HepG2 (cell line): ENCODE results near the gene QSOX2. TPM values are rescaled to one million over a fixed set of nuclear protein-coding genes. Genes with fewer than 3 reads are reported as not detected.

ENCODE experiments used
- ATAC-seq: fragments of 200-7000 bp; cut with Tn5 transposase; 3 replicates; pipeline ENCODE4 v1.9.1; 2020; ENCODE audit warnings: mild to moderate bottlenecking, moderate library complexity
- BruUV-seq: library from RNA; stranded (reverse); fragments of 400-500 nt; replicated peaks from 2 replicates; lab custom pipeline; 2021; lab: Mats Ljungman, UMichigan
- CTCF ChIA-PET: fragments of 300-600 bp; formaldehyde crosslinking; extraction: SDS; loops from one replicate; lab custom pipeline; 2021; ENCODE audit warnings: low total read pairs, inconsistent platforms, low intra/inter-chr PET ratio; lab: Yijun Ruan, JAX
- POLR2A ChIA-PET: fragments of 350-600 bp; sonication (Branson Sonifier 250); formaldehyde crosslinking; loops from one replicate; lab custom pipeline; 2020; ENCODE audit warnings: antibody characterized with exemption, inconsistent platforms; lab: Yijun Ruan, JAX
- DNase-seq: peaks from one replicate; pipeline ENCODE4 v3.0.0-alpha.2; 2015; ENCODE audit warnings: low spot score
- FAIRE-seq: peaks from 3 replicates; lab custom pipeline; 2011; peaks lifted over from hg19 to GRCh38; lab: Jason Lieb, UNC
- H2AFZ ChIP-seq: one replicate; pipeline ENCODE4 v1.6.1; 2011; ENCODE audit warnings: low read length, inconsistent platforms
- H3K27ac ChIP-seq: fragments of 300-600 bp; 3 replicates; pipeline ENCODE4 v1.8.0; 2011; ENCODE audit warnings: mixed run types, mild to moderate bottlenecking, mixed read lengths, low read length, inconsistent platforms; ENCODE audit not compliant: insufficient read depth; ENCODE audit errors: extremely low read length
- H3K27me3 ChIP-seq, 2 experiments: fragments of 200-600 bp in 1 of 2; 2 replicates in 1 of 2; 3 replicates in 1 of 2; pipeline versions ENCODE4 v1.6.0 to v1.8.0; 2011; ENCODE audit warnings: low read length in 2 of 2, mild to moderate bottlenecking in 2 of 2, moderate library complexity in 2 of 2, inconsistent platforms in 1 of 2; ENCODE audit not compliant: insufficient read depth in 2 of 2, control insufficient read depth in 1 of 2
- H3K36me3 ChIP-seq, 2 experiments: fragments of 200-600 bp in 1 of 2; replicated peaks in 1 of 2; 2 replicates in 1 of 2; 3 replicates in 1 of 2; pipeline versions ENCODE4 v1.5.1 to v1.8.0; 2011; ENCODE audit warnings: low read length in 2 of 2, inconsistent platforms in 1 of 2; ENCODE audit not compliant: insufficient read depth in 2 of 2, control insufficient read depth in 1 of 2
- H3K4me1 ChIP-seq: 2 replicates; pipeline ENCODE4 v1.5.1; 2012; ENCODE audit warnings: low read length, inconsistent platforms; ENCODE audit not compliant: insufficient read depth
- H3K4me2 ChIP-seq: 2 replicates; pipeline ENCODE4 v1.6.0; 2011; ENCODE audit warnings: low read depth, low read length, inconsistent platforms
- H3K4me3 ChIP-seq, 3 experiments: fragments of 200-600 bp in 1 of 3; sonication (generic), shearing (Covaris generic) in 1 of 3; replicated peaks in 1 of 3; 2 replicates each; pipeline ENCODE4 v1.5.1; 2011 to 2016; ENCODE audit warnings: low read length in 3 of 3, inconsistent platforms in 2 of 3, low read depth in 2 of 3, mild to moderate bottlenecking in 2 of 3, control low read depth in 1 of 3, mixed read lengths in 1 of 3; ENCODE audit not compliant: insufficient read depth in 1 of 3
- H3K79me2 ChIP-seq: one replicate; pipeline ENCODE4 v1.6.1; 2011; ENCODE audit warnings: low read length, inconsistent platforms; ENCODE audit not compliant: insufficient read depth
- H3K9ac ChIP-seq: 2 replicates; pipeline ENCODE4 v1.6.0; 2011; ENCODE audit warnings: mild to moderate bottlenecking, low read depth, low read length, inconsistent platforms; ENCODE audit not compliant: insufficient read depth
- H3K9me3 ChIP-seq: 2 replicates; pipeline ENCODE4 v1.5.1; 2012; ENCODE audit warnings: mild to moderate bottlenecking, low read length
- H4K20me1 ChIP-seq: 2 replicates; pipeline ENCODE4 v1.6.0; 2011; ENCODE audit warnings: inconsistent platforms, mild to moderate bottlenecking, low read length, moderate library complexity; ENCODE audit not compliant: insufficient read depth
- ATF1 ChIP-seq: IDR thresholded peaks from 2 replicates; pipeline ENCODE4 v1.6.1; 2016; ENCODE audit warnings: mild to moderate bottlenecking, control low read depth
- EHMT2 ChIP-seq: fragments of 200-600 bp; sonication (generic); IDR thresholded peaks from 2 replicates; pipeline ENCODE4 v1.7.0; 2017; ENCODE audit warnings: antibody characterized with exemption, low read depth, low read length, borderline replicate concordance
- JUNB ChIP-seq: sonication (generic); formaldehyde crosslinking; IDR thresholded peaks from 2 replicates; pipeline ENCODE4 v1.8.0; 2022; ENCODE audit warnings: missing genetic modification reagents, mild to moderate bottlenecking, borderline replicate concordance
- KLF16 ChIP-seq, 2 experiments: sonication (generic) in 1 of 2; formaldehyde crosslinking in 1 of 2; IDR thresholded peaks; 2 replicates each; pipeline versions ENCODE4 v1.6.1 to v1.8.0; 2016 to 2023; ENCODE audit warnings: missing genetic modification reagents in 2 of 2, missing compliant biosample characterization in 1 of 2
- RCOR2 ChIP-seq: IDR thresholded peaks from 2 replicates; pipeline ENCODE4 v1.6.1; 2016; ENCODE audit warnings: missing biosample characterization, missing genetic modification reagents
- STAG1 ChIP-seq: sonication (generic); formaldehyde crosslinking; IDR thresholded peaks from 2 replicates; pipeline ENCODE4 v1.4.0; 2020; ENCODE audit warnings: missing genetic modification reagents
- WGBS: methylation state at CpG from one replicate; pipeline ENCODE4 v1.1.6; 2017; ENCODE audit warnings: low lambda C conversion rate; 5-methylcytosine and 5-hydroxymethylcytosine counted together
- in situ Hi-C: cut with HindIII; loops from 2 replicates; pipeline ENCODE4 v1.10.0; 2017; ENCODE audit warnings: low pct_unique_long_range_greater_than_20kb; ENCODE audit not compliant: extremely low pct_ligation_motif_present
- intact Hi-C: fragments of 100-400 bp; cut with micrococcal nuclease; formaldehyde crosslinking; loops from one replicate; pipeline ENCODE4 v1.10.0; 2022; ENCODE audit not compliant: unreplicated experiment
- polyA plus RNA-seq, 8 experiments: library from polyadenylated mRNA; depleted of rRNA in 3 of 8; stranded (reverse) in 7 of 8; unstranded in 1 of 8; fragments of >200 nt; fragmentation: Illumina TruSeq in 4 of 8; extraction: Trizol in 4 of 8; gene quantifications; 2 replicates each; pipeline versions ENCODE4 v1.2.1 to v1.2.3, GENCODE V29; 2011 to 2016; ENCODE audit warnings: low read depth in 4 of 8, missing spikeins in 1 of 8, mixed read lengths in 1 of 8; ENCODE audit not compliant: insufficient read depth in 1 of 8
- total RNA-seq, 5 experiments: library from RNA; depleted of rRNA; stranded (reverse); fragments of >200 nt; fragmentation: Illumina TruSeq; extraction: Trizol; gene quantifications; 2 replicates each; pipeline ENCODE4 v1.2.3, GENCODE V29; 2016; ENCODE audit warnings: low read depth in 1 of 5
- TF ChIP-seq, protein P1 (sequence below): sonication (generic); formaldehyde crosslinking; IDR thresholded peaks from 2 replicates; pipeline ENCODE4 v1.8.0; 2022; ENCODE audit warnings: mild to moderate bottlenecking, missing genetic modification reagents, moderate library complexity
- TF ChIP-seq, protein P2 (sequence below): sonication (generic); formaldehyde crosslinking; IDR thresholded peaks from 2 replicates; pipeline ENCODE4 v1.4.0; 2020; ENCODE audit warnings: mild to moderate bottlenecking, low read depth, missing genetic modification reagents
- TF ChIP-seq, protein P3 (sequence below): sonication (generic); formaldehyde crosslinking; IDR thresholded peaks from 2 replicates; pipeline ENCODE4 v1.5.0; 2020; ENCODE audit warnings: mild to moderate bottlenecking, missing genetic modification reagents, moderate library complexity
- TF ChIP-seq, protein P4 (sequence below): IDR thresholded peaks from 2 replicates; pipeline ENCODE4 v1.6.1; 2016; ENCODE audit warnings: low read depth
- TF ChIP-seq, protein P5 (sequence below): sonication (generic); formaldehyde crosslinking; IDR thresholded peaks from 2 replicates; pipeline ENCODE4 v1.5.0; 2020; ENCODE audit warnings: missing genetic modification reagents, mild to moderate bottlenecking, borderline replicate concordance

Gene QSOX2
- total and polyA plus RNA-seq, 2 of the 13 experiments (the other 11 are each of a cell fraction or from before 2014, with no cell fraction given): 27.1 to 42.1 TPM

DNA sequence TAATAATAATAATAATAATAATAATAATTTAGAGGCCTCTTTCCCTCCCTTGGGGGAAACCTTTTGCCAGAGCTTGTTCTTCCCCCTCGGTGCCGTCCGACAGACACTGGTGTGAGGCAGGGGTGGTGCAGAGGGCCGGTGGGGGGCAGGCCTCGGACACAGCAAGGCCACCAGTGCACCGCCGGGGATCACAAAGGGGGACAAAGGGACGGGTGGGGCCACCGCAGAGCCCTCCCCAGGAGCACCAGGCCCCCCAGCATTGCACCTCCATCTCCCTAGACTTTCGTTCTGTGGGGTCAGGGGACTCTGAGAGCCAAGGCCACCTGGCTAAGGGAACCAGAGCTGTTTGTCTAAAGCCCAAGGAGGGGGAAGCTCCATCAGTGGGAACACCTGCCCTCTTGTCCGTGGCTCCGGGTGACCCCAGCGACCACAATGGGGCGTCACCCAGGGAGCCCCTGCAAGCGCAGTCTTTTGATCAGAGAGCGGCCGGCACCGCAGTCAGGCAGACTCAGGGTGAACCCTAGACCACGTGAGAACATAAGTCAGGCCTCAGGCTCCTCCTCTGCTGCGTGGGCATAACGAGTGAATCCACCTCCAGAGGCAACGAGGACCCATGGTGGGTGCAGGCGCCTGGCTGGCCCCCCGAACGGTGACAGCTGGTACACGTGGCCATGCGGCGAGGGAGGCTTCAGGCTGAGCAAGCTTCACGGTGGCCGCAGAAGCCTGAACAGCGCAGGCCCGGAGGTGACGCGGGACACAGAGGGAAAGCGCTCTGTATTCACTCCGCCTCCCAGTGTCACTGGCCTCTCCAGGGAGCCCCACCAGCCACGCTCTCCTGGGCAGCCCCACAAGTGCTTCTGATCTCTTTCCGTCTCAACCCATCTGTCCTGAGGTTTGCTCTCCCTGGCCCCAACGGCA lies 12.0 kb upstream of the QSOX2 start (continued):
- no peak for TF ChIP-seq JUNB (CRISPR knock-in tag)
- TF ChIP-seq, protein P1, sequence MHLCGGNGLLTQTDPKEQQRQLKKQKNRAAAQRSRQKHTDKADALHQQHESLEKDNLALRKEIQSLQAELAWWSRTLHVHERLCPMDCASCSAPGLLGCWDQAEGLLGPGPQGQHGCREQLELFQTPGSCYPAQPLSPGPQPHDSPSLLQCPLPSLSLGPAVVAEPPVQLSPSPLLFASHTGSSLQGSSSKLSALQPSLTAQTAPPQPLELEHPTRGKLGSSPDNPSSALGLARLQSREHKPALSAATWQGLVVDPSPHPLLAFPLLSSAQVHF: no peak
- TF ChIP-seq, protein P2, sequence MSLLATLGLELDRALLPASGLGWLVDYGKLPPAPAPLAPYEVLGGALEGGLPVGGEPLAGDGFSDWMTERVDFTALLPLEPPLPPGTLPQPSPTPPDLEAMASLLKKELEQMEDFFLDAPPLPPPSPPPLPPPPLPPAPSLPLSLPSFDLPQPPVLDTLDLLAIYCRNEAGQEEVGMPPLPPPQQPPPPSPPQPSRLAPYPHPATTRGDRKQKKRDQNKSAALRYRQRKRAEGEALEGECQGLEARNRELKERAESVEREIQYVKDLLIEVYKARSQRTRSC (CRISPR knock-in tag): no peak
- TF ChIP-seq ATF1 (CRISPR knock-in tag): no peak
- no peak for TF ChIP-seq EHMT2
- TF ChIP-seq, all 625 proteins: peak for 3

DNA sequence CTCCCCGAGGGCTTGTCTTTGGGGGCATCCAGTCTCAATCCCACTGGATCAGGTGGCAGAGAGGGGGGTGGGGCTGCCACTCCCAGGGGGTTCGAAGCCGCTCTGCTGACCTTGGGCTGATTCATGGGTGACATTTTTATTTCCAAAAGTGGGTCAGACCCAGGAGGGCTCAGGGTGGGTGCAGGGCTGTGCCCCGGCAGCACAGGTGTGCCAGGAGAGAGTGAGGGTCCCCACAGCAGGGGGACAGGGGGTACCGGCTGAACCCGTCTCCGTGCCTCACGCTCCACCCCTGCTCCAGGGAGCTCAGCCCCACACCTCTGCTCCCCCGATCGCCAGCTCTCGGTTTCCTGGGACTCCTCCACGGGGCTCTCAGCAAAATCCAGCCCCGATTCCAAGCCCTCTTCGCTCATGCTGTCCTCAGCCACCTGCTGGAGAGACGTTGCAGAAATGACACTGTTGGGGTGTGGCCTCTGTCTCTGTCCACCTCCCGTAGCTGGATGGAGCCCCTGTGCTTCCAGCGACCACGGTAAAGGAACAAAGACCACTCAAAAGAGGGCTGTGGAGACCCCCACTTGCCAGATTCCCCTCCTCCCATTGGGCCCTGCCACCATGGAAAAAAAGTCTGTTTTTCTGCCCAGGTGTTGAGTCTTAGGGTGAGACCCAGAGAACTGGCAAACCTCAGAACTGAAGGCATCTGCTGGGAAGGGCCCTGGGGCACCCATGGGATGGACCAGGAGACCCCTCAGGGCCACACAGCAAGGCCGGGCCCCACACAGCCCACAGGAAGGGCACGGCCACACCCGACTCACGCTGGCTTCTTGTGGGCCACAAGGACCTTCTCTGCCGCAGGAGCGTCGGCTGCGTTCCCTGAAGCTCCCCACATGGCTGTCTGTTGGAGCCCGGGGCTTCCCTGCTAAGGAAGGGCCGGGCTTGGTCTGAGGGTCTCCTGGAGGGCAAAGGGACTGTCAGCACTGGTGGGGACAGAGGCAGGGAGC lies 10.6 kb upstream of the QSOX2 start:
- no peak overlapping the region for H3K4me3 ChIP-seq
- intact Hi-C loops (no loop called here), in situ Hi-C loops (loop anchor here (25.0 kb wide), 1 partner anchor 269 kb away; no protein-coding TSS in a partner anchor)
- DNase-seq (no peak), FAIRE-seq (no peak), ATAC-seq (peak; percentile 47)
- peaks cover 15 to 84% of the 10 kb centered on the region in 2 experiments for H3K27me3 ChIP-seq
- 24% methylated on average over 8 of the region's 28 CpGs for WGBS
- CTCF ChIA-PET: no interaction called here
- no TSS peak for BruUV-seq
- no peak overlapping the region for H2AFZ ChIP-seq
- POLR2A ChIA-PET: no interaction called here
- TF ChIP-seq STAG1 (CRISPR knock-in tag) (0 out of 2 replicates have a peak, but pooled peaks have one; percentile 8), RCOR2 (CRISPR knock-in tag) (no peak), KLF16 (CRISPR knock-in tag; IDR thresholded peaks at IDR 0.05) (no peak)
- TF ChIP-seq, protein P3, sequence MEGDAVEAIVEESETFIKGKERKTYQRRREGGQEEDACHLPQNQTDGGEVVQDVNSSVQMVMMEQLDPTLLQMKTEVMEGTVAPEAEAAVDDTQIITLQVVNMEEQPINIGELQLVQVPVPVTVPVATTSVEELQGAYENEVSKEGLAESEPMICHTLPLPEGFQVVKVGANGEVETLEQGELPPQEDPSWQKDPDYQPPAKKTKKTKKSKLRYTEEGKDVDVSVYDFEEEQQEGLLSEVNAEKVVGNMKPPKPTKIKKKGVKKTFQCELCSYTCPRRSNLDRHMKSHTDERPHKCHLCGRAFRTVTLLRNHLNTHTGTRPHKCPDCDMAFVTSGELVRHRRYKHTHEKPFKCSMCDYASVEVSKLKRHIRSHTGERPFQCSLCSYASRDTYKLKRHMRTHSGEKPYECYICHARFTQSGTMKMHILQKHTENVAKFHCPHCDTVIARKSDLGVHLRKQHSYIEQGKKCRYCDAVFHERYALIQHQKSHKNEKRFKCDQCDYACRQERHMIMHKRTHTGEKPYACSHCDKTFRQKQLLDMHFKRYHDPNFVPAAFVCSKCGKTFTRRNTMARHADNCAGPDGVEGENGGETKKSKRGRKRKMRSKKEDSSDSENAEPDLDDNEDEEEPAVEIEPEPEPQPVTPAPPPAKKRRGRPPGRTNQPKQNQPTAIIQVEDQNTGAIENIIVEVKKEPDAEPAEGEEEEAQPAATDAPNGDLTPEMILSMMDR (CRISPR knock-in tag): peak; percentile 34; the same call in 1 of the 2 replicates
- TF ChIP-seq, protein P4, sequence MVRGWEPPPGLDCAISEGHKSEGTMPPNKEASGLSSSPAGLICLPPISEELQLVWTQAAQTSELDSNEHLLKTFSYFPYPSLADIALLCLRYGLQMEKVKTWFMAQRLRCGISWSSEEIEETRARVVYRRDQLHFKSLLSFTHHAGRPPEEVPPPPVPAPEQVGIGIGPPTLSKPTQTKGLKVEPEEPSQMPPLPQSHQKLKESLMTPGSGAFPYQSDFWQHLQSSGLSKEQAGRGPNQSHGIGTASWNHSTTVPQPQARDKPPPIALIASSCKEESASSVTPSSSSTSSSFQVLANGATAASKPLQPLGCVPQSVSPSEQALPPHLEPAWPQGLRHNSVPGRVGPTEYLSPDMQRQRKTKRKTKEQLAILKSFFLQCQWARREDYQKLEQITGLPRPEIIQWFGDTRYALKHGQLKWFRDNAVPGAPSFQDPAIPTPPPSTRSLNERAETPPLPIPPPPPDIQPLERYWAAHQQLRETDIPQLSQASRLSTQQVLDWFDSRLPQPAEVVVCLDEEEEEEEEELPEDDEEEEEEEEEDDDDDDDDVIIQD (CRISPR knock-in tag): no peak
- TF ChIP-seq, protein P5, sequence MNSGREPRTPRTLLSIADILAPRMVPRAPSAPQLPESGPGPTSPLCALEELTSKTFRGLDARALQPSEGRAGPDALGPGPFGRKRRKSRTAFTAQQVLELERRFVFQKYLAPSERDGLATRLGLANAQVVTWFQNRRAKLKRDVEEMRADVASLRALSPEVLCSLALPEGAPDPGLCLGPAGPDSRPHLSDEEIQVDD (CRISPR knock-in tag): no peak
- H3K36me3 ChIP-seq: no peaks in the 10 kb centered on the region
- H3K9ac ChIP-seq: no peak overlapping the region
- no peaks in the 10 kb centered on the region for H3K79me2 ChIP-seq
- no peaks in the 10 kb centered on the region for H4K20me1 ChIP-seq
- peaks cover 39% of the 10 kb centered on the region for H3K4me1 ChIP-seq
- H3K4me2 ChIP-seq: no peak overlapping the region
- no peaks in the 10 kb centered on the region for H3K9me3 ChIP-seq
- no peak overlapping the region for H3K27ac ChIP-seq
